Posterior vena cava (tissue), 2 donors: ENCODE data around the gene GARRE1. TPM values are rescaled to one million over a fixed set of nuclear protein-coding genes. Genes with fewer than 3 reads are reported as not detected.

ENCODE experiments used
- DNase-seq: peaks from one replicate; pipeline ENCODE4 v3.0.0-alpha.2; 2020; ENCODE audit warnings: low spot score
- intact Hi-C, 2 donors: fragments of 100-400 bp; cut with DNase I; formaldehyde crosslinking; loops; one replicate each; pipeline versions ENCODE4 v1.14.1 to v1.14.2; 2022 to 2023
- total RNA-seq, 2 donors: library from RNA; stranded (reverse); fragmentation: NEBNext Ultra II Directional; extraction: Animal tissue kit (Norgen Biotek cat#: 25700); gene quantifications; one replicate each; pipeline ENCODE4 v1.2.1, GENCODE V29; 2021
- donor health status: DM: yes; HTN: yes; CAD: no.
- donor health status: DM: yes; HTN: yes; CAD: no.

Gene GARRE1
- total RNA-seq, 2 donors from 2014 or later, result 23.3 to 31.1 TPM

- intact Hi-C loops, result no loop called here
- DNase-seq, result no peak
These were observed 1.2 kb downstream of the GARRE1 start for GRCh38 chr19:34255546-34255945.

- DNase-seq, result no peak
- intact Hi-C loops, result no loop called here
These were observed 2.6 kb downstream of the GARRE1 start for GRCh38 chr19:34256835-34257558.

- no peak for DNase-seq
- intact Hi-C loops, result no loop called here
These were observed 3.2 kb downstream of the GARRE1 start for GRCh38 chr19:34257559-34257924.

GRCh38 chr19:34259367-34260095 is 5.2 kb downstream of the GARRE1 start:
- no peak for DNase-seq
- intact Hi-C loops, result no loop called here

GRCh38 chr19:34260771-34261173 is 6.4 kb downstream of the GARRE1 start:
- no peak for DNase-seq
- intact Hi-C loops, result no loop called here

GRCh38 chr19:34261334-34262109 is 7.2 kb downstream of the GARRE1 start:
- intact Hi-C loops, result no loop called here

GRCh38 chr19:34263745-34264237 is 9.4 kb downstream of the GARRE1 start:
- DNase-seq, result no peak
- intact Hi-C loops, result no loop called here

More at GRCh38 chr19:34261334-34262109, 7.2 kb downstream of the GARRE1 start:
- DNase-seq, result no peak

- intact Hi-C loops, result no loop called here
- no peak for DNase-seq
These were observed 10.9 kb downstream of the GARRE1 start for GRCh38 chr19:34265221-34265650.

- no peak for DNase-seq
- intact Hi-C loops, result no loop called here
These were observed 14.7 kb downstream of the GARRE1 start for GRCh38 chr19:34269081-34269480.

- DNase-seq, result no peak
- intact Hi-C loops, result no loop called here
These were observed 15.1 kb downstream of the GARRE1 start for GRCh38 chr19:34269489-34269888.

- DNase-seq, result no peak
- intact Hi-C loops, result no loop called here
These were observed 15.7 kb downstream of the GARRE1 start for GRCh38 chr19:34269968-34270621.

- intact Hi-C loops, result no loop called here
- no peak for DNase-seq
These were observed 18.8 kb downstream of the GARRE1 start for GRCh38 chr19:34273121-34273520.

- intact Hi-C loops, result no loop called here
- DNase-seq, result no peak
These were observed 20.0 kb downstream of the GARRE1 start for GRCh38 chr19:34274284-34274826.

GRCh38 chr19:34274827-34275625 is 20.7 kb downstream of the GARRE1 start:
- intact Hi-C loops, result no loop called here
- no peak for DNase-seq

- intact Hi-C loops, result no loop called here
- DNase-seq, result no peak
These were observed 21.4 kb downstream of the GARRE1 start for GRCh38 chr19:34275705-34276104.

- intact Hi-C loops, result no loop called here
These were observed 22.3 kb downstream of the GARRE1 start for GRCh38 chr19:34276614-34277013.

GRCh38 chr19:34277244-34277643 is 22.9 kb downstream of the GARRE1 start:
- intact Hi-C loops, result no loop called here
- no peak for DNase-seq

More at GRCh38 chr19:34276614-34277013, 22.3 kb downstream of the GARRE1 start:
- DNase-seq, result no peak

- intact Hi-C loops, result no loop called here
- no peak for DNase-seq
These were observed 24.4 kb downstream of the GARRE1 start for GRCh38 chr19:34278783-34279182.
